Activated naive CD8-positive, alpha-beta T cell (primary cell): ENCODE data around the gene MAGEB2.
"Not testable (repeated sequence)": the region's sequence is repeated elsewhere in the genome, so short reads cannot be mapped to it uniquely, and the experiment has no call there.

Experiments used
- H3K27ac Mint-ChIP-seq: one replicate; pipeline ENCODE4 v1.8.0; 2021; ENCODE audit warnings: mixed read lengths
- H3K27me3 Mint-ChIP-seq: one replicate; pipeline ENCODE4 v1.8.0; 2021; ENCODE audit warnings: mixed read lengths
- H3K36me3 Mint-ChIP-seq: one replicate; pipeline ENCODE4 v1.8.0; 2021; ENCODE audit warnings: mixed read lengths
- H3K4me1 Mint-ChIP-seq: one replicate; pipeline ENCODE4 v1.8.0; 2021; ENCODE audit warnings: low read depth, mixed read lengths
- H3K4me3 Mint-ChIP-seq: one replicate; pipeline ENCODE4 v1.8.0; 2021; ENCODE audit warnings: mild to moderate bottlenecking, mixed read lengths
- H3K9me3 Mint-ChIP-seq: one replicate; pipeline ENCODE4 v1.8.0; 2021; ENCODE audit warnings: low read depth, mixed read lengths

MAGEB2 gene

GRCh38 chrX:30215357-30215843 lies at the start of gene MAGEB2:
Gene MAGEB2, plus strand, starts transcription at chrX:30215563. Its CDS starts 3,018 bp downstream, at chrX:30218581.
- Mint-ChIP-seq H3K27ac (no peak within 1 kb of the TSS), H3K4me3 (no peak within 1 kb of the TSS), H3K27me3 (no peaks in the 10 kb centered on the region), H3K36me3 (no peaks in the 10 kb centered on the region), H3K9me3 (no peaks in the 10 kb centered on the region), H3K4me1 (no peaks in the 10 kb centered on the region)

DNA sequence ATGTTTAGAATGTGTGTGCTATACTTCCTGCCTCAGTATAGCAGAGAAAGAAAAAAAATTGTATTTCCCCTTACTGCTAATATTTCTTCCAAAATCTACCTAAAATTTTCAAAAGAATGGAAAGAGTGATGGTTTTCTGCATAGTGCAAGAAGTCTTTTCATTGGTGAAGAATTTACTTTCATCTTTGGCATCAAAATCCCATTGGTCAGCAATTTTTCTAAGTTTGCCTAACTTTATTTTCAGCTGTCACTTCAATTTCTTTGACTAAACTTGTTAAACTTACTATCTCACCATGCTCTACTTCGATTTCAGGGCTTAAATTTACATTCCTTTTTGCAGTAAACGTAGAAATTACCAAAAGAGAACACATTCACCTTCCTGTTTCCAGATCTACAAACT lies 44.5 kb upstream of the MAGEB2 start:
- H3K9me3 Mint-ChIP-seq = no peaks in the 10 kb centered on the region
- H3K36me3 Mint-ChIP-seq = no peaks in the 10 kb centered on the region
- H3K27ac Mint-ChIP-seq = no peak overlapping the region
- H3K27me3 Mint-ChIP-seq = no peaks in the 10 kb centered on the region
- no peak overlapping the region for H3K4me3 Mint-ChIP-seq
- no peaks in the 10 kb centered on the region for H3K4me1 Mint-ChIP-seq

DNA sequence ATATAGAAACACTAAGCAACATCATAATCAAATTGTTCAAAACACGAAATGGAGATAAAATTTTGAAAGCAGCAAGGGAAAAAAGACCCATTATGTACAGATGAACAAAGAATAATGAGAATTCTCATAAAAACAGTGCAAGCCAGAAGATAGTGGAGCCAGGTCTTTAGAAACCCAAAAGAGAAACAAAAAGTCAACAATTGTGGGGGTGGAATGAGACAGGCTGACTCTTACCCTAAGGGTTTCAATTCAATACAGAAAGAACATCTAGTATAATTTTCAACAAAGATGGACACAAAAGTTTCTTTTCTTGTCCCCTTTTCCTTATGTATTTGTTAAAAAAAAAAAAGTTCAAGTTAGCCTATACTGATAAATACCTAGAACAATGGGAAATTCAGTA lies 34.0 kb upstream of the MAGEB2 start:
- Mint-ChIP-seq H3K27ac (no peak overlapping the region), H3K4me3 (no peak overlapping the region), H3K36me3 (no peaks in the 10 kb centered on the region), H3K27me3 (peaks cover 1% of the 10 kb centered on the region), H3K9me3 (no peaks in the 10 kb centered on the region), H3K4me1 (no peaks in the 10 kb centered on the region)

- Mint-ChIP-seq H3K36me3 (no peaks in the 10 kb centered on the region), H3K27ac (no peak overlapping the region), H3K4me1 (no peaks in the 10 kb centered on the region), H3K27me3 (peaks cover 1% of the 10 kb centered on the region), H3K4me3 (no peak overlapping the region), H3K9me3 (no peaks in the 10 kb centered on the region)
Observed at GRCh38 chrX:30183554-30183953, 31.8 kb upstream of the MAGEB2 start.

GRCh38 chrX:30190426-30190825 lies 24.9 kb upstream of the MAGEB2 start:
- H3K27me3 Mint-ChIP-seq = no peaks in the 10 kb centered on the region
- H3K4me3 Mint-ChIP-seq = no peak overlapping the region
- no peaks in the 10 kb centered on the region for H3K9me3 Mint-ChIP-seq
- no peaks in the 10 kb centered on the region for H3K36me3 Mint-ChIP-seq
- H3K27ac Mint-ChIP-seq = no peak overlapping the region
- no peaks in the 10 kb centered on the region for H3K4me1 Mint-ChIP-seq

DNA sequence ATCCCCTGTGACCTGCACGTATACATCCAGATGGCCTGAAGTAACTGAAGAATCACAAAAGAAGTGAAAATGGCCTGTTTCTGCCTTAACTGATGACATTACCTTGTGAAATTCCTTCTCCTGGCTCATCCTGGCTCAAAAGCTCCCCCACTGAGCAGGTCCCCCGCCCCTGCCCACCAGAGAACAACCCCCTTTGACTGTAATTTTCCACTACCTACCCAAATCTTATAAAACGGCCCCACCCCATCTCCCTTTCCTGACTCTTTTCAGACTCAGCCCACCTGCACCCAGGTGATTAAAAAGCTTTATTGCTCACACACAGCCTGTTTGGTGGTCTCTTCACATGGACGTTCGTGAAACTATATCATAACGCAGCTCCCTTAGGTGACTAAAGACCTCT lies 21.5 kb upstream of the MAGEB2 start:
- H3K27me3 Mint-ChIP-seq, H3K9me3 Mint-ChIP-seq, H3K4me3 Mint-ChIP-seq, H3K4me1 Mint-ChIP-seq, H3K27ac Mint-ChIP-seq, H3K36me3 Mint-ChIP-seq: not testable (repeated sequence)

DNA sequence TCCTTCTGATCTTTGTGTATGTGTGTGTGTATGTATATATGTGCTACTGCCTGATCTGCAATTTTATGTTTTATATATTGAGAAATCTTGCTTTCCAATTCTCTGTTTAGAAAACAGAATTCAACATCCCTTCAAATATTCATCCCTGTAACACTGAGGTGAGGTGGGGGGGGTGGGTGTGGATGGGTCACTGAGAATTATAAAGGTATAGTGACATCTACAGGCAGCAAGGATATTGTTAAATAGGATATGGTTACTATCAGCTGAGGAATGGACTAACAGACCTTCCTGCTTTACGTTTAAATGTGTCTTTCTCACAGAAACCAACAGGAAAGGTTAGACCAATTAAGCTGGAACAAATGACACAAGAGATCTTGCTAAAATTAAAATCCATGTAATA lies 19.0 kb upstream of the MAGEB2 start:
- H3K27me3 Mint-ChIP-seq = no peaks in the 10 kb centered on the region

GRCh38 chrX:30212172-30212571 lies 3.2 kb upstream of the MAGEB2 start:
- H3K27ac Mint-ChIP-seq = no peak overlapping the region
- no peaks in the 10 kb centered on the region for H3K27me3 Mint-ChIP-seq
- no peaks in the 10 kb centered on the region for H3K36me3 Mint-ChIP-seq
- H3K4me1 Mint-ChIP-seq = no peaks in the 10 kb centered on the region
- no peaks in the 10 kb centered on the region for H3K9me3 Mint-ChIP-seq
- no peak overlapping the region for H3K4me3 Mint-ChIP-seq

More for the DNA sequence above, 19.0 kb upstream of the MAGEB2 start:
- no peaks in the 10 kb centered on the region for H3K36me3 Mint-ChIP-seq
- no peak overlapping the region for H3K4me3 Mint-ChIP-seq
- H3K9me3 Mint-ChIP-seq = no peaks in the 10 kb centered on the region
- no peaks in the 10 kb centered on the region for H3K4me1 Mint-ChIP-seq
- H3K27ac Mint-ChIP-seq = no peak overlapping the region

GRCh38 chrX:30217465-30217864 lies 2.1 kb downstream of the MAGEB2 start:
- no peaks in the 10 kb centered on the region for H3K36me3 Mint-ChIP-seq
- no peaks in the 10 kb centered on the region for H3K9me3 Mint-ChIP-seq
- no peaks in the 10 kb centered on the region for H3K4me1 Mint-ChIP-seq
- no peak overlapping the region for H3K27ac Mint-ChIP-seq
- no peak overlapping the region for H3K4me3 Mint-ChIP-seq
- H3K27me3 Mint-ChIP-seq = no peaks in the 10 kb centered on the region

DNA sequence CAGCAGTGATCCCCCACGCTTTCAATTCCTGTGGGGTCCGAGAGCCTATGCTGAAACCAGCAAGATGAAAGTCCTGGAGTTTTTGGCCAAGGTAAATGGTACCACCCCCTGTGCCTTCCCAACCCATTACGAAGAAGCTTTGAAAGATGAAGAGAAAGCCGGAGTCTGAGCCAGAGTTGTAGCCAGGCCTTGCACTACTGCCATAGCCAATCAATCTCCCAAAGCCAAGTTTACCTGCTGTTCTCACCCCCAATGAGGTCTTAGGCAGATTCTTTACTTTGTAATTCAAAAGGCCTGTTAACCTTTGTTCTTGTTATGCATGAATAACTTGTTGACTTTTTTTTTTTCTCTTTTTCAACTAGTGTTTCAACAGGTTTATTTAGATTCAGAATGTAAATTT lies 4.0 kb downstream of the MAGEB2 start:
- Mint-ChIP-seq H3K4me3 (no peak overlapping the region), H3K27ac (no peak overlapping the region), H3K36me3 (no peaks in the 10 kb centered on the region), H3K27me3 (no peaks in the 10 kb centered on the region), H3K9me3 (no peaks in the 10 kb centered on the region), H3K4me1 (no peaks in the 10 kb centered on the region)

- no peaks in the 10 kb centered on the region for H3K4me1 Mint-ChIP-seq
- no peak overlapping the region for H3K4me3 Mint-ChIP-seq
- no peak overlapping the region for H3K27ac Mint-ChIP-seq
- no peaks in the 10 kb centered on the region for H3K27me3 Mint-ChIP-seq
- H3K9me3 Mint-ChIP-seq = no peaks in the 10 kb centered on the region
- no peaks in the 10 kb centered on the region for H3K36me3 Mint-ChIP-seq
Observed at GRCh38 chrX:30220661-30221060, 5.3 kb downstream of the MAGEB2 start.

GRCh38 chrX:30224536-30224935 lies 9.2 kb downstream of the MAGEB2 start:
- Mint-ChIP-seq H3K4me1 (no peaks in the 10 kb centered on the region), H3K27me3 (no peaks in the 10 kb centered on the region), H3K27ac (no peak overlapping the region), H3K4me3 (no peak overlapping the region), H3K36me3 (no peaks in the 10 kb centered on the region), H3K9me3 (no peaks in the 10 kb centered on the region)

- no peak overlapping the region for H3K27ac Mint-ChIP-seq
- no peaks in the 10 kb centered on the region for H3K9me3 Mint-ChIP-seq
- H3K27me3 Mint-ChIP-seq = no peaks in the 10 kb centered on the region
- H3K36me3 Mint-ChIP-seq = no peaks in the 10 kb centered on the region
- no peak overlapping the region for H3K4me3 Mint-ChIP-seq
- no peaks in the 10 kb centered on the region for H3K4me1 Mint-ChIP-seq
Observed at GRCh38 chrX:30228526-30228925, 13.2 kb downstream of the MAGEB2 start.

DNA sequence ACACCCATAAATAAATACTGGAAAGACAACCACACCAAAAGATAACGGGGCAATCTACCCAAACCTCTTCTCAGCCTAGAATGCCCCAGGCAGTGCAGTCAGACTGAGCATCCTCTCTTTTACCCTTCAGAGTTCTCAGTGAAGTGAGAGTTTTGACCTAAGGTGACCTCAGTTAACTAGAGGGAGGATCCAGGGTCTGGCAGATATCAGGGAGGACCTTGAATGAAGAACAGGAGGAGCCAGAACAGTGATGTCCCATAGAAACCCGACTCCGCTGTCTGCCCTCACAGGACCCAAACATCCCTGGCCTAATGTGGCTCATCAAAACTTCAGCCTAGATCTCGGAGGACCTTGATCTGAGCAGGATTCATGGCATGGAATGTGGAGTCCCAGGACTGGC lies 15.0 kb downstream of the MAGEB2 start, which contains the start of gene MAGEB3:
MAGEB3 (plus strand) TSS at position 263 of the 400 bp plus-strand sequence. CDS start 5,268 bp downstream, outside the sequence.
- Mint-ChIP-seq H3K4me3 (no peak within 1 kb of the TSS), H3K36me3 (no peaks in the 10 kb centered on the region), H3K27ac (no peak within 1 kb of the TSS), H3K27me3 (no peaks in the 10 kb centered on the region), H3K9me3 (no peaks in the 10 kb centered on the region), H3K4me1 (no peaks in the 10 kb centered on the region)

GRCh38 chrX:30241724-30242415 lies 26.5 kb downstream of the MAGEB2 start, which contains the start of gene MAGEB4:
Gene MAGEB4, plus strand, starts transcription at chrX:30242000. Its CDS starts 136 bp downstream, at chrX:30242136.
- no peak within 1 kb of the TSS for H3K4me3 Mint-ChIP-seq
- no peak within 1 kb of the TSS for H3K27ac Mint-ChIP-seq
- H3K36me3 Mint-ChIP-seq = no peaks in the 10 kb centered on the region

More at GRCh38 chrX:30241724-30242415, 26.5 kb downstream of the MAGEB2 start, which contains the start of gene MAGEB4:
- Mint-ChIP-seq H3K4me1 (no peaks in the 10 kb centered on the region), H3K9me3 (no peaks in the 10 kb centered on the region), H3K27me3 (no peaks in the 10 kb centered on the region)
